Activated CD8-positive, alpha-beta T cell treated with anti-CD3 and anti-CD28 coated beads for 36 hours (primary cell): ENCODE data around the gene NYAP2. TPM values are rescaled to one million over a fixed set of nuclear protein-coding genes. Genes with fewer than 3 reads are reported as not detected.

Experiments used
- ATAC-seq: fragments of 200-7000 bp; cut with Tn5 transposase; one replicate; pipeline ENCODE4 v1.10.0; 2021; ENCODE audit warnings: mild to moderate bottlenecking, moderate library complexity
- CTCF ChIA-PET: fragments of 350-600 bp; sonication (Branson Sonifier 250); formaldehyde crosslinking; loops from one replicate; lab custom pipeline; 2021; ENCODE audit warnings: antibody characterized with exemption; lab: Charles Lee
- POLR2A ChIA-PET: fragments of 350-600 bp; sonication (Branson Sonifier 250); formaldehyde crosslinking; loops from one replicate; lab custom pipeline; 2021; ENCODE audit warnings: antibody characterized with exemption; lab: Charles Lee
- DNase-seq: peaks from one replicate; pipeline ENCODE4 v3.0.0-alpha.2; 2020
- H3K27ac Mint-ChIP-seq: one replicate; pipeline ENCODE4 v1.8.0; 2021; ENCODE audit warnings: mild to moderate bottlenecking, mixed read lengths
- H3K27me3 Mint-ChIP-seq: one replicate; pipeline ENCODE4 v1.8.0; 2021; ENCODE audit warnings: mixed read lengths
- H3K36me3 Mint-ChIP-seq: one replicate; pipeline ENCODE4 v1.8.0; 2021; ENCODE audit warnings: low read depth, mixed read lengths
- H3K4me1 Mint-ChIP-seq: one replicate; pipeline ENCODE4 v1.8.0; 2021; ENCODE audit warnings: low read depth, mixed read lengths
- H3K4me3 Mint-ChIP-seq: one replicate; pipeline ENCODE4 v1.8.0; 2021; ENCODE audit warnings: mild to moderate bottlenecking, moderate library complexity, mixed read lengths
- H3K9me3 Mint-ChIP-seq: one replicate; pipeline ENCODE4 v1.8.0; 2021; ENCODE audit warnings: mixed read lengths
- intact Hi-C: fragments of 100-400 bp; cut with micrococcal nuclease; formaldehyde crosslinking; loops from one replicate; pipeline ENCODE4 v1.10.0; 2022
- total RNA-seq, 2 experiments: library from RNA; stranded (reverse); gene quantifications; one replicate each; pipeline ENCODE4 v1.2.3, GENCODE V29; 2021
- TF ChIP-seq, protein P1 (sequence below): fragments of 200-600 bp; IDR thresholded peaks from one replicate; pipeline ENCODE4 v1.8.0; 2022; ENCODE audit warnings: antibody characterized with exemption, mild to moderate bottlenecking

NYAP2 gene
- total RNA-seq, 2 experiments from 2014 or later = not detected

GRCh38 chr2:225650041-225650440, 250.5 kb downstream of the NYAP2 start:
- Mint-ChIP-seq H3K4me1 (no peaks in the 10 kb centered on the region), H3K9me3 (no peaks in the 10 kb centered on the region), H3K27ac (no peak overlapping the region), H3K36me3 (no peaks in the 10 kb centered on the region), H3K27me3 (peaks cover 8% of the 10 kb centered on the region), H3K4me3 (no peak overlapping the region)
- POLR2A ChIA-PET = no interaction called here
- TF ChIP-seq, protein P1, sequence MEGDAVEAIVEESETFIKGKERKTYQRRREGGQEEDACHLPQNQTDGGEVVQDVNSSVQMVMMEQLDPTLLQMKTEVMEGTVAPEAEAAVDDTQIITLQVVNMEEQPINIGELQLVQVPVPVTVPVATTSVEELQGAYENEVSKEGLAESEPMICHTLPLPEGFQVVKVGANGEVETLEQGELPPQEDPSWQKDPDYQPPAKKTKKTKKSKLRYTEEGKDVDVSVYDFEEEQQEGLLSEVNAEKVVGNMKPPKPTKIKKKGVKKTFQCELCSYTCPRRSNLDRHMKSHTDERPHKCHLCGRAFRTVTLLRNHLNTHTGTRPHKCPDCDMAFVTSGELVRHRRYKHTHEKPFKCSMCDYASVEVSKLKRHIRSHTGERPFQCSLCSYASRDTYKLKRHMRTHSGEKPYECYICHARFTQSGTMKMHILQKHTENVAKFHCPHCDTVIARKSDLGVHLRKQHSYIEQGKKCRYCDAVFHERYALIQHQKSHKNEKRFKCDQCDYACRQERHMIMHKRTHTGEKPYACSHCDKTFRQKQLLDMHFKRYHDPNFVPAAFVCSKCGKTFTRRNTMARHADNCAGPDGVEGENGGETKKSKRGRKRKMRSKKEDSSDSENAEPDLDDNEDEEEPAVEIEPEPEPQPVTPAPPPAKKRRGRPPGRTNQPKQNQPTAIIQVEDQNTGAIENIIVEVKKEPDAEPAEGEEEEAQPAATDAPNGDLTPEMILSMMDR = no peak
- intact Hi-C loops = loop anchor here (10.0 kb wide), 1 partner anchor 525 kb away; no protein-coding TSS in a partner anchor
- DNase-seq (no peak), ATAC-seq (no peak)
- CTCF ChIA-PET = no interaction called here

GRCh38 chr2:225660262-225661131, 261.0 kb downstream of the NYAP2 start:
- TF ChIP-seq, protein P1 = peak; percentile 74
- ATAC-seq (peak; percentile 81), DNase-seq (peak; percentile 90)
- no peaks in the 10 kb centered on the region for H3K4me1 Mint-ChIP-seq
- no peaks in the 10 kb centered on the region for H3K9me3 Mint-ChIP-seq
- ChIA-PET CTCF (interaction anchor here (0.7 to 8.8 kb wide), 20 partner anchors 9 to 659 kb away, joined by 3 to 76 read pairs (median 3); no protein-coding TSS in a partner anchor), POLR2A (no interaction called here)
- no peak overlapping the region for H3K4me3 Mint-ChIP-seq
- H3K36me3 Mint-ChIP-seq = no peaks in the 10 kb centered on the region
- intact Hi-C loops = loop anchor here (2.0 to 10.0 kb wide), 2 partner anchors 378 to 1444 kb away; no protein-coding TSS in a partner anchor
- H3K27me3 Mint-ChIP-seq = peaks cover 17% of the 10 kb centered on the region
- H3K27ac Mint-ChIP-seq = no peak overlapping the region

- no peak overlapping the region for H3K4me3 Mint-ChIP-seq
- H3K9me3 Mint-ChIP-seq = no peaks in the 10 kb centered on the region
- ChIA-PET POLR2A (no interaction called here), CTCF (interaction anchor here (0.7 to 8.8 kb wide), 4 partner anchors 10 to 378 kb away, joined by 3 to 76 read pairs (median 12); no protein-coding TSS in a partner anchor)
- peaks cover 17% of the 10 kb centered on the region for H3K27me3 Mint-ChIP-seq
- DNase-seq = no peak
- TF ChIP-seq, protein P1 = no peak
- no peaks in the 10 kb centered on the region for H3K4me1 Mint-ChIP-seq
- no peak overlapping the region for H3K27ac Mint-ChIP-seq
- intact Hi-C loops = loop anchor here (10.0 kb wide), 1 partner anchor 1443 kb away; no protein-coding TSS in a partner anchor
- no peaks in the 10 kb centered on the region for H3K36me3 Mint-ChIP-seq
- no peak for ATAC-seq
Measured at GRCh38 chr2:225662101-225662500, 262.6 kb downstream of the NYAP2 start.

GRCh38 chr2:225667445-225667844, 267.9 kb downstream of the NYAP2 start:
- intact Hi-C loops = loop anchor here (5.0 to 10.0 kb wide), 2 partner anchors 1135 to 1437 kb away; no protein-coding TSS in a partner anchor
- H3K36me3 Mint-ChIP-seq = no peaks in the 10 kb centered on the region
- DNase-seq (no peak), ATAC-seq (no peak)
- TF ChIP-seq, protein P1 = no peak
- H3K27ac Mint-ChIP-seq = no peak overlapping the region
- no peaks in the 10 kb centered on the region for H3K4me1 Mint-ChIP-seq
- peaks cover 13% of the 10 kb centered on the region for H3K27me3 Mint-ChIP-seq
- ChIA-PET POLR2A (no interaction called here), CTCF (no interaction called here)
- no peaks in the 10 kb centered on the region for H3K9me3 Mint-ChIP-seq
- no peak overlapping the region for H3K4me3 Mint-ChIP-seq
